Left lung (tissue), 10 donors: Measurements from ENCODE around the gene RPL36A. TPM values are rescaled to one million over a fixed set of nuclear protein-coding genes. Genes with fewer than 3 reads are reported as not detected.

Experiments
- ATAC-seq: fragments of 200-7000 bp; cut with Tn5 transposase; one replicate; pipeline ENCODE4 v1.9.1; 2020; ENCODE audit warnings: moderate library complexity
- DNase-seq, 4 donors: peaks; one replicate each; pipeline ENCODE4 v3.0.0-alpha.2; 2013 to 2020
- H3K27ac ChIP-seq, 2 donors: fragments of 200-600 bp; sonication (generic) in 1 of 2; one replicate each; pipeline versions ENCODE4 v1.5.0 to v1.8.0; 2020 to 2021
- H3K27me3 ChIP-seq, 2 donors: fragments of 200-600 bp; sonication (generic) in 1 of 2; one replicate each; pipeline versions ENCODE4 v1.5.0 to v1.8.0; 2020 to 2021
- H3K36me3 ChIP-seq, 2 donors: fragments of 200-600 bp; sonication (generic) in 1 of 2; one replicate each; pipeline versions ENCODE4 v1.5.0 to v1.8.0; 2020 to 2021
- H3K4me1 ChIP-seq, 2 donors: fragments of 200-600 bp; one replicate each; pipeline ENCODE4 v1.8.0; 2021
- H3K4me3 ChIP-seq, 2 donors: fragments of 200-600 bp; sonication (generic) in 1 of 2; one replicate each; pipeline versions ENCODE4 v1.5.0 to v1.8.0; 2020 to 2021; ENCODE audit warnings: mild to moderate bottlenecking in 1 of 2
- H3K9me3 ChIP-seq, 2 donors: fragments of 200-600 bp; sonication (generic) in 1 of 2; one replicate each; pipeline versions ENCODE4 v1.5.0 to v1.8.0; 2020 to 2021
- CTCF ChIP-seq, 2 donors: fragments of 200-600 bp; sonication (generic) in 1 of 2; IDR thresholded peaks; one replicate each; pipeline versions ENCODE4 v1.5.0 to v1.8.0; 2021; ENCODE audit warnings: antibody characterized with exemption in 2 of 2
- intact Hi-C, 2 donors: fragments of 100-400 bp; cut with DNase I; formaldehyde crosslinking; loops; one replicate each; pipeline versions ENCODE4 v1.11.2 to v1.14.2; 2022
- polyA plus RNA-seq, 6 donors: library from polyadenylated mRNA; unstranded; fragments of 120-200 nt; gene quantifications; one replicate each; pipeline ENCODE4 v1.2.1, GENCODE V29; 2013; ENCODE audit not compliant: insufficient read length in 6 of 6
- total RNA-seq, 2 donors: library from RNA; stranded (reverse); fragmentation: NEBNext Ultra II Directional; extraction: Animal tissue kit (Norgen Biotek cat#: 25700); gene quantifications; one replicate each; pipeline ENCODE4 v1.2.1, GENCODE V29; 2021
- donor health status: DM: no; HTN: yes; CAD: no.
- donor health status: DM: no; HTN: no; CAD: no.

Gene RPL36A
- total and polyA plus RNA-seq, 8 donors = 127 to 1,743 (median 1,355) TPM

DNA sequence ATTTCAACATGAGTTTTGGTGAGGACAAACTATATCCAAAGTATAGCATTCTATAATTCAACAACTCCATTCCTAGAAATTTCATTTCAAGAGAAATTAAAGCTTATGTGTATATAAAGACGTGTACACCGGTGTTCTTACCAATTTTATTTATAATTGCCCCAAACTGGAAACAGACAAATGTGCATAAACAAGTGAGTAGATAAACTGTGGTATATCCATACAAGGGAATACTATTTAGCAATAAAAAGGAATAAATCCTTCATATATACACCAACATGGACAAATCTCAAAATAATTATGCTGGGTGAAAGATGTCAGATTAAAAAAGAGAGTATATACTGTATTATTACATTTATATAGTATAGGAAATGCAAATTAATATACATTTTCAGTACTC lies 37.1 kb downstream of the RPL36A start:
- no peak for TF ChIP-seq CTCF (IDR thresholded peaks at IDR 0.05)

GRCh38 chrX:101429934-101430333 lies 39.1 kb downstream of the RPL36A start:
- Histone ChIP-seq H3K27ac (no peak overlapping the region), H3K27me3 (no peaks in the 10 kb centered on the region), H3K36me3 (peaks cover 0 to 22% of the 10 kb centered on the region in 2 donors), H3K4me1 (no peaks in the 10 kb centered on the region), H3K4me3 (no peak overlapping the region), H3K9me3 (no peaks in the 10 kb centered on the region)
- intact Hi-C loops = no loop called here
- no peak for TF ChIP-seq CTCF (IDR thresholded peaks at IDR 0.05)
- DNase-seq = no peak
- ATAC-seq = no peak

More for the DNA sequence above, 37.1 kb downstream of the RPL36A start:
- Histone ChIP-seq H3K4me3 (no peak overlapping the region), H3K4me1 (no peaks in the 10 kb centered on the region), H3K27ac (no peak overlapping the region), H3K9me3 (no peaks in the 10 kb centered on the region), H3K36me3 (peaks cover 0 to 30% of the 10 kb centered on the region in 2 donors), H3K27me3 (no peaks in the 10 kb centered on the region)
- no peak for DNase-seq
- no peak for ATAC-seq
- intact Hi-C loops = no loop called here

DNA sequence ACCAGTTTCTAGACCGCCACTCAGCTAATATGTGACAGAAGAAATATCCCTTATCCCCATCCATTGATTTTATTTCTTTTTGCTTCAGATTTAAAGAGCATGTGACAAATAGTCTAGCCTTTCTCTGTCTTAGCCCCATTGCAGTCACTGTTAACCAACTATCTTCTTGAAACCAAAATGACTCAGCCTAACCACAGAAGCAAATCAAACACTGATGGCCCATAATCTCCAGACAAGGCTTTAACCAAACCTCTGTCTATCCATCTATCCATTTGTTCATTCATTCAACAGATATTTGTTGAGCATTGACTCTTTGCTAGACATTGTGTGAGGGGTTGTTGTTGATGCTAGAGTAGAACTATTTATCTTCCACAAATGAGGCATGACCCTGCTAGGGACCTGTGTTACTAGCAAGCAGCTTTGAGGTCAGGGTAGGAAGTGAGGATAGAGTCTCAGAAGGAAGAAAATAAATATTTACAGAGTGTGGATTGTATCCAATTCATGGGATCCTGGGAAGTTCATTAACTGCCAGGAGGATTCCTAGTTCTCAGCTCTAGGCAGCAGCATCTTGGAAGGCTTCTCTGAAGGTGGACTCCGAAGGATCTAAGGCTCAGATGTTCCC lies 39.8 kb downstream of the RPL36A start:
- Histone ChIP-seq H3K27ac (no peak overlapping the region), H3K36me3 (peaks cover 0 to 22% of the 10 kb centered on the region in 2 donors), H3K4me1 (no peaks in the 10 kb centered on the region), H3K27me3 (no peaks in the 10 kb centered on the region), H3K9me3 (no peaks in the 10 kb centered on the region), H3K4me3 (no peak overlapping the region)
- DNase-seq (no peak), ATAC-seq (no peak)
- intact Hi-C loops = no loop called here
- no peak for TF ChIP-seq CTCF (IDR thresholded peaks at IDR 0.05)

DNA sequence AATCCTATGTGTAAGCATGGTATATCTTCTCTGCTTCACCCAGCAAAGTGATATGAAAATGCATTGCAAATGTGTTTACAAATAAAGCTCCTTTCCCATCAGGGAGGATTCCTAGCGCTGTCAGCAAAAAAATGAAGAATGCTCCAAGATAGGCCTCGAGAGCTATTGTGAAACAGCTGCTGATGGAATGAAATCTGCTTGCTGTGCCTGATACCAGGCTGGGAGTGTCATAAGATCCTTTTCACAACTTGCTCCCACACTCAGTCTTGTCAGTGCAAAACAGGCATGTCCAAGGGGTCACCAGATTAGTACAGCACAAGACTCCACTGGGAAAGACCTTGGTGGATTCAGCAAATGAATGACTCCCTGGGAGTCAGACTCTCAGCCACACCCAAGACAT lies 51.3 kb downstream of the RPL36A start:
- DNase-seq (no peak), ATAC-seq (no peak)
- Histone ChIP-seq H3K9me3 (no peaks in the 10 kb centered on the region), H3K27me3 (no peaks in the 10 kb centered on the region), H3K36me3 (peaks cover 0 to 17% of the 10 kb centered on the region in 2 donors), H3K27ac (no peak overlapping the region), H3K4me1 (no peaks in the 10 kb centered on the region), H3K4me3 (no peak overlapping the region)
- intact Hi-C loops = no loop called here
- TF ChIP-seq CTCF (IDR thresholded peaks at IDR 0.05) = no peak

Other genes with a start within 250 kb of the RPL36A start
- gene DRP2, start 171.2 kb upstream of the RPL36A start, total RNA-seq = under 1 TPM; 0.08 to 0.09 TPM
- 1 to 10 TPM; 1.4 to 2.3 (median 2.0) TPM for gene DRP2, start 171.2 kb upstream of the RPL36A start, polyA plus RNA-seq
- not detected for gene TAF7L, start 99.7 kb upstream of the RPL36A start, total RNA-seq
- under 1 TPM; 0.25 to 0.89 (median 0.39) TPM for gene TAF7L, start 99.7 kb upstream of the RPL36A start, polyA plus RNA-seq
- gene TIMM8A, start 42.3 kb upstream of the RPL36A start, total RNA-seq = 10 to 100 TPM; 10.2 to 15.5 TPM
- 10 to 100 TPM; 13.9 to 16.5 (median 15.2) TPM for gene TIMM8A, start 42.3 kb upstream of the RPL36A start, polyA plus RNA-seq
- 10 to 100 TPM; 17.9 to 26.6 TPM for gene BTK, start 4.8 kb upstream of the RPL36A start, total RNA-seq
- gene BTK, start 4.8 kb upstream of the RPL36A start, polyA plus RNA-seq = 1 to 10 TPM; 4.2 to 6.4 (median 4.5) TPM
- gene GLA, start 16.9 kb downstream of the RPL36A start, total RNA-seq = 10 to 100 TPM; 30.1 to 57.7 TPM
- gene GLA, start 16.9 kb downstream of the RPL36A start, polyA plus RNA-seq = 10 to 100 TPM; 26.2 to 30.7 (median 27.8) TPM
- gene HNRNPH2, start 17.2 kb downstream of the RPL36A start, total RNA-seq = 10 to 100 TPM; 66.2 to 71.5 TPM
- 100 to 1,000 TPM in 4 of 6 donors, 10 to 100 TPM in 2; 86.0 to 107 (median 101) TPM for gene HNRNPH2, start 17.2 kb downstream of the RPL36A start, polyA plus RNA-seq
- 10 to 100 TPM; 11.5 to 11.6 TPM for gene ARMCX4, start 94.4 kb downstream of the RPL36A start, total RNA-seq
- 10 to 100 TPM; 25.9 to 33.9 (median 31.6) TPM for gene ARMCX4, start 94.4 kb downstream of the RPL36A start, polyA plus RNA-seq
- gene ARMCX1, start 159.5 kb downstream of the RPL36A start, total RNA-seq = 10 to 100 TPM; 24.7 to 25.1 TPM
- 10 to 100 TPM; 53.4 to 63.6 (median 55.8) TPM for gene ARMCX1, start 159.5 kb downstream of the RPL36A start, polyA plus RNA-seq
- 10 to 100 TPM; 44.7 to 52.3 TPM for gene ARMCX6, start 227.0 kb downstream of the RPL36A start, total RNA-seq
- gene ARMCX6, start 227.0 kb downstream of the RPL36A start, polyA plus RNA-seq = 100 to 1,000 TPM in 3 of 6 donors, 10 to 100 TPM in 3; 82.7 to 106 (median 101) TPM
- 10 to 100 TPM; 54.8 to 71.9 TPM for gene ARMCX3, start 232.1 kb downstream of the RPL36A start, total RNA-seq
- gene ARMCX3, start 232.1 kb downstream of the RPL36A start, polyA plus RNA-seq = 100 to 1,000 TPM in 5 of 6 donors, 10 to 100 TPM in 1; 97.1 to 114 (median 109) TPM